Kasumi-1 (cell line): Measurements from ENCODE around the gene CDH4.

Source experiments
- DNase-seq, 2 experiments: peaks; one replicate each; lab custom pipeline; 2025; lab: John Stamatoyannopoulos, UW

CDH4 gene

DNA sequence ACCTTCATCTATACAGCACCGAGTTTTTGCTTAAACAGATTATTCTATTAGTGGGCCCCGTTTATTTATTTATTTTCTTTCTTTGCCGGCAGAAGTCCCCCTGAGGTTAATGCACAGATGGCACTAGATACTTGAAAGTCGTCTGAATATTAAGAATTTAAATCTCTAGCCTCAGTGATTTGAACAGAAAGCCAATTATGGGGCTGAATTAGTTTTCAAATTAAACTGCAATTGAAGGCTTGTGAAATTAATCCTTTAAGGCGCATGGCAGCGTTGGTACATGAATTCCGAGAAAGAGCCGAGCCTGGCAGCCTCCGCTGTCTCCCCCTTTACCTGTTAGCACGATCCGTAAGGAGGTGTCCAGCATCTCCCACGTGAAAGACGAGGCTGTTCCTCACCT is 610.8 kb downstream of the CDH4 start:
- DNase-seq = no peak

DNA sequence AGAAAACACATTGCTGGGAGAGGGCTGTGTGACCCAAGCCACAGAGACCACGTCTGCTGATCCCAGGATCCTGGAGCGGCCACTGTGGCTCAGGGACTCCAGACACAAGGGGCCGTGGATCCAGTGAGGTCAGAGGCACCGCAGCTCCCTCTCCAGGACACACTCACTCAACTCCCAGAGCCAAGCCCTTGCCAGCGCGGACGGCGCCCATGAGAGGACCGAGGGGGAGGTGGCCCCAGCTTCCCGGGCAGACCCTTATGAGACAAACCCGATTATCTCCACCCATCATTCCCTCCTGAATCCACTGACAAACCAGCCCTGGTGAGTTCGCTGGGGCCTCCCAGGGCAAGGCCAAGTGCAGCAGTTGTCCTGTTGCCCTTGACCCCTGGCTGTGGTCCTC is 612.4 kb downstream of the CDH4 start:
- DNase-seq = no peak

- DNase-seq = no peak
Observed at GRCh38 chr20:61865353-61865752, 613.3 kb downstream of the CDH4 start.

GRCh38 chr20:61866165-61866564 is 614.1 kb downstream of the CDH4 start:
- DNase-seq = no peak

GRCh38 chr20:61868006-61868405 is 615.9 kb downstream of the CDH4 start:
- no peak for DNase-seq

DNA sequence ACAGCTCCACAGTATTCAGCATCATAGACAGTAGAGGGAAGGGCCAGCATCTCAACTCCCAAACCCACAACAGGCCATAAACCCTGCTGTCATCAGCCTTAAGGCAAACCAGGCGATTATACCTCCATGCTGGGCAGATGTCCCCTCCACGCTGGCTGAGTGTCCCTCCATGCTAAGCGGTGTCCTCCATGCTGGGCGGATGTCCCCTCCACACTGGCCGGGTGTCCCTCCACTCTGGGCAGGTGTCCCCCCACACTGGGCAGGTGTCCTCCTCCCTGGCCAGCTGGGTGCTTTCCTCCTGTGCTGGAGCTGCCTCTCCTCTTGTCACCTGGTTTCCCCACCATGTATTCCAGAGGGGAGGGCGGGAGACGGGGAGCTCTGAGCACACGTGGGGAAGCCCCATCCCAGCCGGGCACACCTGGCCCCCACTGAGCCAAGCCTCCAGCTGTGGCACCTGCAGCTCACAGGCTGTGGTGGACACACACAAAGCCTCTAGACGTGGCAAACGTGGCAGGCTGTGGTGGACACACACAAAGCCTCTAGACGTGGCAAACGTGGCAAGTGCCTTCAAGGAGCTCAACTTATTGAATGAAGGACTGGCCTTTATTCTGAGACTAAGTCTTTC is 616.5 kb downstream of the CDH4 start:
- no peak for DNase-seq

DNA sequence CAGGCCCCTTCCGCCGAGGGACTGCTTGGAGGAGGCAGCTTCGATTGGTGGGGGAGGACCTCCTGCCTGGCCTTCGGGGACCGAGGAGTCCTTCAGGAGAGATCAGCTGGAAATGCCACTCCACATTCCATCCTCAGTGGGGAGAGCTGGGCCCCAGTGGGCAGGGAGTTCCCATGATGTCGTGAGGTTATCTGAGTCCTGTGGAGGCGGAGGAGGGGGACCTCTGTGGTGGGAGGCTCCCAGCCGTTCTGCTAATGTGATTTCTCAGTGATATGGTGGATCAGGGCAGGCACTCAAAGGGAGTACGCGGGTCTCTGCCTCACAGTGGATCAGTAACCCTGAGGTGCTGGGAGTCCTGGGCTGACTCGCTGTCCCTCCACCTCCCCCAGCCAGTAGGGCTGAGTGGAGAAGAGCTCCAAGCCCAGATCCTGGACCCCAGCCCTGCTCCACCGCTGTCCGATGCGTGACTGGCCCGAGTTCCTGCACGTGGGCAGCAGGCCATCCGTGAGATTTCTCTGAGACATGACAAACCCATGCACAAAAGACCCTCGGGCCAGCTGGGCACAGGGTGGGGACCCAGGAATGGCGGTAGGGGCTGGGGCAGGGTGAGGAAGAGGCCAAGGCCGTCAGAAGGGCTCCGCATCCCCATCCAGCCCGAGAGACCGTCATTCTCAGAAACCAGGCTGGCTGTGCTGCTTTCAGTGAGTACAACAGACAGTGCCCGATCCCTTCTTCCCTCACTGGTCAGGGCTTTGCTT is 617.9 kb downstream of the CDH4 start:
- no peak for DNase-seq

DNA sequence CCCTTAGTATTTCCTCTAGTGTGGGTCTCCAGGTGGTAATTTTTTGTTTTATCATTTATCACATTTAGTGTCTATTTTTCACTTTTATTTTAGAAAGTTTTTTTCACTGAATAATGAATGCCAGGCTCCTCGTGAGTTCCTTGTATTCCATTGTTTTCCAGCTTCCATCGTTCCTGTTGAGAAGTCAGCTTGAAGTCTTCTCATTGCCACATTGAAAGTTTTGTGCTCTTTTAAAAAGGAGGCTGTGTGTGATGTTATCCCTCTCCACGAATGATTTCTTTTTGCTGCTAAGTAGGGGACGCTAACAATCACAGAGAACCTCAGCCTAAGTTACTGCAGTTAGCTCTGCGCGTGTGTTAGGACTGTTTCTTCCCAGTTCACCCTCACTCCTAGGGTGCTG is 619.1 kb downstream of the CDH4 start:
- DNase-seq = no peak

GRCh38 chr20:61871913-61872312 is 619.9 kb downstream of the CDH4 start:
- DNase-seq = no peak

DNA sequence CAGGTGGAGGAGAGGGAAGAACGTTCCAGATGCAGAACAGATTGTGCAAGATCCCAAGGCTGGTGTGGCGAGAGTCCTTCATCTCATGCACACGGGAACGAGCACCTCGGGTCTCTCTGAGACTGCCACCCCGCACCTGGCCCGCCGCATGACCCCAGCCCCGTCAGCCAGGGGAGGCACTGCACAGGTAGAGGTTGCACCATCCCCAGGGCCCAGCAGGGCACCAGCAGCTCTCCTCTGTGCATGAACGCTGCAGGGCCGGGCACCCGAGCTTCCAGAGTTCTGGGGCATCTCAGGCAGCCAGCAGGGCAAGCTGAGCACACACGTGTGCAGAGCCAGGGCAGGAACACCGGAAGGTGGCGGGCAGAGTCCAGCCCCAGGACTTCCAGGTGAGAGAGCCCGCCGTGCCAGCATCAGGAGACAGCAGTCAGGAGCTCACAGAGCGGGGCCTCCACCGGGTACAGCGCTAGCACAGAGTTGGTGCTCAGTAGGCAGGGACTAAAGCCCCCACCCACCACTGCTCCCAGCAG is 620.4 kb downstream of the CDH4 start:
- no peak for DNase-seq

DNA sequence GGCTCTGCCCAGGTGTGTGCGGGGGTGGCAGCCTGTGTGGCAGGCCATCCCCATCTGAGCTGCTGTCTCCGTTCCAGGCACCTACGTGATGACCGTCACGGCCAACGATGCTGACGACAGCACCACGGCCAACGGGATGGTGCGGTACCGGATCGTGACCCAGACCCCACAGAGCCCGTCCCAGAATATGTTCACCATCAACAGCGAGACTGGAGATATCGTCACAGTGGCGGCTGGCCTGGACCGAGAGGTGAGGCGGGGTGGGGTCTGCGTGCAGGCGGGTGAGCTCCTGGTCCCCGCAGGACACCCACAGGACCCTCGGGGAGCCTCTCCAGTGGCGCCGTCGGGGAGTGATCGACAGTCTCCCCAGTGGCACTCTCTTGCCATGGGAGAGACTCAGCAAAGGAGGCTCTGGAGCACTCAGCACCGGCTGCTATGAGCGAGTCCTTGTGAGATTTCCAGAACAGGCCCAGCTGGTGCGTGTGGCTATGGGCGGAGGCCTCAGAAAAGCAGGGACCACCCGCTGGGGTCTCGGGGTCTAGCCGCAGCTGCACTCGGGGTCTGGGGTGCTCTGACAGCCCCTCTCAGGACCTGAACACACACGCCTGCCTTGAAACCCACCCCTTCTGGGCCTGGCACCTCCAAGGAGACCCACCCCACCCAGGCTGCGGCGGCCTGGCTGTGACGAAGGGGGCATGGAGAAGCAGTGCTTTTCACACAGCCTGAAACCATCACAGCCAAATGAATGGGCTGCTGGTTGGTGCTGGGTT is 621.8 kb downstream of the CDH4 start:
- no peak for DNase-seq

GRCh38 chr20:61874421-61875068 is 622.5 kb downstream of the CDH4 start:
- no peak for DNase-seq

GRCh38 chr20:61875221-61875885 is 623.3 kb downstream of the CDH4 start:
- no peak for DNase-seq

GRCh38 chr20:61875996-61876395 is 623.9 kb downstream of the CDH4 start:
- DNase-seq = no peak

DNA sequence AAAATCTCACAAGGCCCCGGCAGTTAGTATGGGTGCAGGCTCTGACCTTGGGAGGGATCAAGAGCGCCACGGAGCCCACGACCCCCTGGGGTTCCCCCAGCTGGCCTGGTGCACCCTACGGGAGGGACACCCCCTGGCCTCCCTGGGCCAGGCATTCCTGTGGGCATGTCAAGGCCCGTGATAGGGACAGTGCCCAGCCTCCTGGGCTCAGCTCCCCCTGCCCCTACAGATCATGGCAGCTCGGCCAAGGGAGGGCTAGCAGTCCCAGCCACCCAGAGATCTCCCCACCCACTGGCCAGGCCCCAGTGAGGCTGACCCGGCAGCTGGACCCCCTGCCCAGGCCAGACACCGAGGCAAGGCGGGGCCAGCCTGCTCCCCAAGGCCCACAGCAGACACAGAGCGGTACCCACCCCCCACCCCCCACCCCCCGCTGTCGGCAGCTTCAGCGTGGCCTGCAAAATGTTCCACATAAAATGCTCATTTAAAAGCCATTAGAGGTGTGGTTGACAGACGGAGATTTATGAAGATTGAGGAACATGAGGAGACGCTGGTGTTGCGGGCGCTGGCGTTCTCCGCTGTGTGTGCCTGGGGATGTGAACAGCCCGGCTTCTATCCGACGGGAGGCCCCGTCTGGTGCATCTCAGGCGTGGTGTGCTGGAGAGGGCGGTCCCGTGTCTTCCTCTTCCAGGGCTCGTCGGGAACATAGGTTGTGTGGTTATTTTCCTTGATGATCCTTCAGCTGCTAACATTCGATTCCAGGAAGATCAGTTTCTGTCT is 625.1 kb downstream of the CDH4 start:
- no peak for DNase-seq

DNA sequence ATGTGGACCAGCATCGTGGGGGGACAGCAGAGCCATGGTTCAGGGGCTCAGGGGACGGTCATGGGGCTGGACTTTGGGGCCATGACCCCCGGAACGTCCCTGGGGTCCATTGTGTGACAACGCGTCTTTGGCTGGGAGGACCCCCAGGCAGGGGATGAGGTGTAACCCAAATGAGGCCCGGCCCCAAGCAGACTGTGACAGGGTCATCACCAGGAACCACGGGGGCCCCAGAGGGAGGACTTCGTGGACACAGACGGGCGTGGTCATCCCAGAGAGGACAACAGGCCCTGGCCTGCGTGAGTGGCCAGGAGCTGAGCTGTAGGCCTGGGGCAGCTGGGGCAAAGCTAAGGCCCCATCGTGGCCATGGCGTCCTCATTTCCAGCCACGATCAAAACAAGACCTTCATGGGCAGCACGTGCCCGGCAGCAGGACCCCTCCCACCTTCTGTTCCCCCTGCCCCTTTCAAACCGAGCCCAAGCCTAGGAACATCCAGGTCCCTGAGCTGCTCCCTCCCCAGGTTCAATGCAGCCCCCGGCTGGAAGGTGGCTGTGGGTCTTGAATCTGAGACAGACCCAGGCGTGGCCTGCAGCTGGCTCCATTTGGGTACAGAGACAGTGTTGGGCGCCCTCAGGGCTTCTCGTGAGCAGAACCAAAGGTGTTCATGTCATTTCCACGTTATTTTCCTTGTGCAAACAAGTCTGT is 625.9 kb downstream of the CDH4 start:
- no peak for DNase-seq

DNA sequence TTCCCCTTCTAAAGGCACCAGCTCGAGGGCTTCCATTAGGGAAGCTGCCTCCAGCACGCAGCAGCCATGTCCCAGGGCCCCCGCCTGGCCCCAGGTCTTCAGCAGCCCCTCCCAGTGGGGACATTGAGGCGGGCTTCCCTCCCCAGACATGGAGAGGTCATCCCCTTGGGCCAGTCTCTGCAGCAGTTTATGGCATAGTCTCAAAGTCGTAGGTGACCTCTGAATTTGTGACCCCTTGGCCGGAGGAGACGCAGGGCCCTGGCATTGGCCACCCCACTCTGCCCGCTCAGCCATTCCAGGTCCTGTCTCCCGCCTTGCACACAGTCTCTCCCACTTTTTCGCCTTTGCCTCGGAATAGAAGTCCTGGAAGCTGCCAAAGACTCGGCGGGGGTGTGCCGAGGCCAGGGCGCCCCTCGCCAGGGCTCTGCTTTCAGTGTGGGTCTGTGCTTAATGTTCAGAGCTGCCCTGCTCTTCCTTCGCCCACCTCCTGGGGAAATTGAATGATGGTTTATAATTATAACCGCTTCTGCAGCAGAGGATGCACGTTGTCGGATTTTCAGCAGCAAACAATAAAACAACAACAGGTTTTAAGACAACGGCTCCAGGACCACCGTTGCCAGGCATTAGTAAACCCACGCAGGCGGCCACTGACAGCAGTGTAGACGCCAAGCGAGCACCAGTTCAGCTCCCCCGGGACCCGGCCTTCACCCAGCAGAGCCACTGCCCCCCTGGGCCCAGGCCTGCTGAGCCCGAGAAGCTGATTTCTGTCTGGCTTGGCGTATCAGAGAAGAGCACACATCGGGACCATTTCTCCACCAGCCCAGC is 626.6 kb downstream of the CDH4 start:
- DNase-seq = no peak

DNA sequence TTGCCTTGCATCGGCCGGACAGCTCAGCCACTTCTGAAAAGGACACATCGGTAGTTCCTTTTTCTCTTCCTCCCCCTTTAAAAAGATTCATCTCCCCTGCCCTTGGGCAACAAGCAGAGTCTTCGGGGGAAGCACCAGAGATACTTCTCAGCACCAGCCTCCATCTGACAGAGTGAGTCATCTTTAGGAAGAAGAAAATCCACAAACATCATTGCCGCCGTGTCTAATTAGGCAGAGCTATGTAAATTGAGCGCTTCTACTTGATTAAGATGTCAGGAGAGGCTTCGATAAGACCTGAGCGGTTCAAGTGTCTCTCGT is 627.2 kb downstream of the CDH4 start:
- DNase-seq = no peak

GRCh38 chr20:61879694-61880093 is 627.6 kb downstream of the CDH4 start:
- no peak for DNase-seq

GRCh38 chr20:61880706-61881105 is 628.6 kb downstream of the CDH4 start:
- no peak for DNase-seq
